ENCODE results near the gene CFDP1. TPM values are rescaled to one million over a fixed set of nuclear protein-coding genes. Genes with fewer than 3 reads are reported as not detected.

CFDP1 gene
- total and polyA plus RNA-seq, 4 donors = 44.8 to 105 (median 64.1) TPM

- WGBS, 2 donors = 95 to 96% methylated on average over 3 of the region's 3 CpGs
- Histone ChIP-seq H3K9ac (ENCODE audit: insufficient read depth in 1 of 2, low read length in 2 of 2) (no peak overlapping the region), H3K36me3 (ENCODE audit: control insufficient read depth in 4 of 4, insufficient read depth in 4 of 4, low read length in 4 of 4) (peaks cover 6 to 25% (median 19%) of the 10 kb centered on the region in 4 donors), H3K27me3 (ENCODE audit: control insufficient read depth in 3 of 3, insufficient read depth in 3 of 3, low read length in 2 of 3) (no peaks in the 10 kb centered on the region), H3K27ac (ENCODE audit: low read depth in 1 of 2, low read length in 1 of 2) (no peak overlapping the region), H3K9me3 (ENCODE audit: control insufficient read depth in 4 of 4, insufficient read depth in 3 of 4, low read length in 3 of 4) (no peaks in the 10 kb centered on the region), H3K4me3 (no peak overlapping the region), H3K4me1 (ENCODE audit: control insufficient read depth in 5 of 5, insufficient read depth in 5 of 5, low read length in 5 of 5) (peaks cover 0 to 12% (median 0%) of the 10 kb centered on the region in 5 donors)
- ATAC-seq (ENCODE audit: insufficient read depth, low FRiP score) = no peak
- no peak for TF ChIP-seq CTCF (IDR thresholded peaks at IDR 0.05; ENCODE audit: control extremely low read depth, extremely low read depth)
- DNase-seq = no peak
These were observed 140.6 kb downstream of the CFDP1 start for GRCh38 chr16:75292691-75293090.

- Histone ChIP-seq H3K27me3 (ENCODE audit: control insufficient read depth in 3 of 3, insufficient read depth in 3 of 3, low read length in 2 of 3) (no peaks in the 10 kb centered on the region), H3K4me1 (ENCODE audit: control insufficient read depth in 5 of 5, insufficient read depth in 5 of 5, low read length in 5 of 5) (peaks cover 0 to 13% (median 0%) of the 10 kb centered on the region in 5 donors), H3K4me3 (no peak overlapping the region), H3K27ac (ENCODE audit: low read depth in 1 of 2, low read length in 1 of 2) (peak overlapping the region; percentile 43 to 58), H3K9ac (ENCODE audit: insufficient read depth in 1 of 2, low read length in 2 of 2) (no peak overlapping the region), H3K36me3 (ENCODE audit: control insufficient read depth in 4 of 4, insufficient read depth in 4 of 4, low read length in 4 of 4) (peaks cover 6 to 20% (median 10%) of the 10 kb centered on the region in 4 donors), H3K9me3 (ENCODE audit: control insufficient read depth in 4 of 4, insufficient read depth in 3 of 4, low read length in 3 of 4) (no peaks in the 10 kb centered on the region)
- no peak for TF ChIP-seq CTCF (IDR thresholded peaks at IDR 0.05; ENCODE audit: control extremely low read depth, extremely low read depth)
- ATAC-seq (ENCODE audit: insufficient read depth, low FRiP score) (no peak), DNase-seq (peak in 2 of 3 donors; percentile 35 to 45)
These were observed 144.1 kb downstream of the CFDP1 start for GRCh38 chr16:75289189-75289588.

GRCh38 chr16:75288596-75289120 is 144.6 kb downstream of the CFDP1 start:
- peak overlapping the region; percentile 43 to 58 for H3K27ac ChIP-seq (ENCODE audit: low read depth in 1 of 2, low read length in 1 of 2)
- peaks cover 6 to 17% (median 10%) of the 10 kb centered on the region in 4 donors for H3K36me3 ChIP-seq (ENCODE audit: control insufficient read depth in 4 of 4, insufficient read depth in 4 of 4, low read length in 4 of 4)
- H3K27me3 ChIP-seq (ENCODE audit: control insufficient read depth in 3 of 3, insufficient read depth in 3 of 3, low read length in 2 of 3) = no peaks in the 10 kb centered on the region
- TF ChIP-seq CTCF (IDR thresholded peaks at IDR 0.05; ENCODE audit: control extremely low read depth, extremely low read depth) = no peak
- no peak for DNase-seq
- WGBS, 2 donors = 76 to 84% methylated on average over 10 of the region's 10 CpGs
- H3K4me3 ChIP-seq = no peak overlapping the region
- ATAC-seq (ENCODE audit: insufficient read depth, low FRiP score) = no peak
- H3K9me3 ChIP-seq (ENCODE audit: control insufficient read depth in 4 of 4, insufficient read depth in 3 of 4, low read length in 3 of 4) = no peaks in the 10 kb centered on the region
- peaks cover 0 to 13% (median 0%) of the 10 kb centered on the region in 5 donors for H3K4me1 ChIP-seq (ENCODE audit: control insufficient read depth in 5 of 5, insufficient read depth in 5 of 5, low read length in 5 of 5)
- no peak overlapping the region for H3K9ac ChIP-seq (ENCODE audit: insufficient read depth in 1 of 2, low read length in 2 of 2)

GRCh38 chr16:75288181-75288580 is 145.1 kb downstream of the CFDP1 start:
- Histone ChIP-seq H3K9ac (ENCODE audit: insufficient read depth in 1 of 2, low read length in 2 of 2) (no peak overlapping the region), H3K9me3 (ENCODE audit: control insufficient read depth in 4 of 4, insufficient read depth in 3 of 4, low read length in 3 of 4) (no peaks in the 10 kb centered on the region), H3K27ac (ENCODE audit: low read depth in 1 of 2, low read length in 1 of 2) (peak overlapping the region; percentile 43 to 58), H3K36me3 (ENCODE audit: control insufficient read depth in 4 of 4, insufficient read depth in 4 of 4, low read length in 4 of 4) (peaks cover 6 to 17% (median 9%) of the 10 kb centered on the region in 4 donors), H3K27me3 (ENCODE audit: control insufficient read depth in 3 of 3, insufficient read depth in 3 of 3, low read length in 2 of 3) (no peaks in the 10 kb centered on the region), H3K4me3 (no peak overlapping the region), H3K4me1 (ENCODE audit: control insufficient read depth in 5 of 5, insufficient read depth in 5 of 5, low read length in 5 of 5) (peaks cover 0 to 13% (median 0%) of the 10 kb centered on the region in 5 donors)
- ATAC-seq (ENCODE audit: insufficient read depth, low FRiP score) = no peak
- no peak for DNase-seq
- 66 to 80% methylated on average over 7 of the region's 7 CpGs for WGBS, 2 donors
- no peak for TF ChIP-seq CTCF (IDR thresholded peaks at IDR 0.05; ENCODE audit: control extremely low read depth, extremely low read depth)
